ENCODE measurements around the gene GPR55.

GPR55 gene

DNA sequence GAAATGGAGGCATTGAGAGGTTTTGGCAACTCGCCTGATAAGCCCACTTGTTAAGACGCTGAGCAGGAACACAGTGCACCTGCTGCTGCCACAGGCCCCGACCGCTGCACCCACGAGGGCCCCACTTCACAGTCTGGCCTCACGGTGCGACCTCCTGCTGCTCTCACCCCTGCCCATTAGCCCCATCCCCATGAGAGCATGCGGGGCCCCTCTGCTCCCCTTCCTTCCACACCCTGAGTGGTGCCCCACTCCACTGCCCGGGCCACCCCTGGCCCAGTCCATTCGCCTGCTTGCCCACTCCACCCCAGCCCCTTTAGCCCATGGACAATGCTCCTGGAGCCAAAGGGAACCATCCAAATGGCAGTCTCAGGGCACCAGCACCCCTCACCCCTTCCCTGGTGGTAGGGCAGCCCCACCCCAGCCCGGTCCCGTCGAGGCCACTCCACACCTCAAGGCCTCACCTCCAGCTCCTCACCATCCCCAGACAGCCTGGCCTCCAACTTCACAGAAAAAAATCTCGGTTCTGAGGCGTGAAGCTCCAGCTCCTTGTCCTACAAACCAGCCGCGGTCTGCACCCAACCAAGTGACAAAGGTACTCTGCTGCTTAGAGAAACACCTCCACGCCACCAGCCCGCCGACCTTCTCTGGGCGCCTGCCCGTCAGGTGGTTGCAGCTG is 6.7 kb upstream of the GPR55 start:
- H3K4me1 ChIP-seq, result no peaks in the 10 kb centered on the region
- TF ChIP-seq, protein P1, sequence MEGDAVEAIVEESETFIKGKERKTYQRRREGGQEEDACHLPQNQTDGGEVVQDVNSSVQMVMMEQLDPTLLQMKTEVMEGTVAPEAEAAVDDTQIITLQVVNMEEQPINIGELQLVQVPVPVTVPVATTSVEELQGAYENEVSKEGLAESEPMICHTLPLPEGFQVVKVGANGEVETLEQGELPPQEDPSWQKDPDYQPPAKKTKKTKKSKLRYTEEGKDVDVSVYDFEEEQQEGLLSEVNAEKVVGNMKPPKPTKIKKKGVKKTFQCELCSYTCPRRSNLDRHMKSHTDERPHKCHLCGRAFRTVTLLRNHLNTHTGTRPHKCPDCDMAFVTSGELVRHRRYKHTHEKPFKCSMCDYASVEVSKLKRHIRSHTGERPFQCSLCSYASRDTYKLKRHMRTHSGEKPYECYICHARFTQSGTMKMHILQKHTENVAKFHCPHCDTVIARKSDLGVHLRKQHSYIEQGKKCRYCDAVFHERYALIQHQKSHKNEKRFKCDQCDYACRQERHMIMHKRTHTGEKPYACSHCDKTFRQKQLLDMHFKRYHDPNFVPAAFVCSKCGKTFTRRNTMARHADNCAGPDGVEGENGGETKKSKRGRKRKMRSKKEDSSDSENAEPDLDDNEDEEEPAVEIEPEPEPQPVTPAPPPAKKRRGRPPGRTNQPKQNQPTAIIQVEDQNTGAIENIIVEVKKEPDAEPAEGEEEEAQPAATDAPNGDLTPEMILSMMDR (IDR thresholded peaks at IDR 0.05), result no peak
- H3K36me3 ChIP-seq (ENCODE audit: control insufficient read depth, insufficient read depth, low read length), result no peaks in the 10 kb centered on the region
- no peak overlapping the region for H3K4me2 ChIP-seq (ENCODE audit: low read length)
- H3K27me3 ChIP-seq (ENCODE audit: control insufficient read depth, insufficient read depth, low read length), result no peaks in the 10 kb centered on the region
- H3K9ac ChIP-seq, result no peak overlapping the region
- H3K27ac ChIP-seq, result no peak overlapping the region
- H2AFZ ChIP-seq, result no peak overlapping the region
- H3K4me3 ChIP-seq (ENCODE audit: low read depth, low read length), result no peak overlapping the region
- no peaks in the 10 kb centered on the region for H3K79me2 ChIP-seq
- H3K9me3 ChIP-seq (ENCODE audit: control insufficient read depth, low read length), result no peaks in the 10 kb centered on the region

DNA sequence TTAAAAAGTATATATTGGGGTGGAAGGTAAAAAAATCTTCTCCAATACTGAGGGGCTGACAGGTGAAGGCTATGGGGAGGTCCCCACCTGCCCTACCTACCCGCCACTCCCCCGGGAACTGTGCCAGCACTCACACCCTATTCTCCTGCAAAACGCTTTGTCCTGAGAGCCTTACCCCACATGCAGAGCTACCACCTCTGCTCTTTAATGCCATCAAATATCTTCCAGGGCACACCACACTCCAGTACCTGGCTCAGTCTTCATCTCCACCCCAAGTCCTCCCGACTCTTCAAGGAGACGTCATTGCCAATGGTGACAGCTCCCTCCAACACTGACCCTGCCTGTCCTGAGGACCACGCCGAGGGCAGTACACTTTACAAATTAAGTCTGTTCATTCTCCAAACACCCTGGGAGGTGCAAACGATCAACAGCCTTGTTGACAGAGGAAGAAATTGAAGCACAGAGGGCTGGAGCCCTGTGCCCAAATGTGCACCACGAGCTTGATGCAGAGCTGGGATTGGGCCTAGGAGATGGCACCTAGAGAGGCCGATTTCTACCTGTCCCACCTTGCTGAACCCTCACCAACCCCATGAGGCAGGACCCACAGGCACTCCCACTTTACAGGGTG is 6.0 kb upstream of the GPR55 start:
- TF ChIP-seq, protein P1 (IDR thresholded peaks at IDR 0.05), result no peak
- Histone ChIP-seq H3K36me3 (ENCODE audit: control insufficient read depth, insufficient read depth, low read length) (no peaks in the 10 kb centered on the region), H3K79me2 (no peaks in the 10 kb centered on the region), H3K9me3 (ENCODE audit: control insufficient read depth, low read length) (no peaks in the 10 kb centered on the region), H2AFZ (no peak overlapping the region), H3K27me3 (ENCODE audit: control insufficient read depth, insufficient read depth, low read length) (no peaks in the 10 kb centered on the region), H3K9ac (no peak overlapping the region), H3K4me3 (ENCODE audit: low read depth, low read length) (no peak overlapping the region), H3K4me1 (no peaks in the 10 kb centered on the region), H3K27ac (no peak overlapping the region), H3K4me2 (ENCODE audit: low read length) (no peak overlapping the region)

DNA sequence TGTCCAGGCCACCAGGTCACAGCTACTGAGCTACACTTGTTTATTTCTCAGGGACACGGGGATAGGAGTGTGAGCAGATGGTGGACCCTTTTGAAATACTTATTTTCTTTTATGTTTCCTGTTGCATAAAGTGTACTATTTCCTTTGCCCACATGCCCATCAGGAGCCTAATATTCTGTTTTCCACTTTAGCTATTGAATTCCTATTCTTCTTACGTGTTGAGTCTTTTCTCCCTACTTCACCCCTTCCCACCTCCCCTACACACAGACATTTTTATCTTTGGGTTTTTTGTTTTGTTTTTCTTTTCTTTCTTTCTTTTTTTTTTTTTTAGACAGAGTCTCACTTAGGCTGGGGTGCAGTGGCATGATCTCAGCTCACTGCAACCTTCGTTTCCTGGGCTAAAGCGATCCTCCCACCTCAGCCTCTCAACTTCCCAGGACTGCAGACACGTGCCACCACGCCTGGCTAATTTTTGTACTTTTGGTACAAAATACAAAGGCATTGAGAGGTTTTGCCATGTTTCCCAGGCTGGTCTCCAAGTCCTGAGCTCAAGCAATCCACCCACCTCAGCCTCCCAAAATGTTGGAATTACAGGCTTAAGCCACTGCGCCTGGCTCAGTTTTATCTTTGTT is 5.2 kb upstream of the GPR55 start:
- H3K4me2 ChIP-seq (ENCODE audit: low read length), result no peak overlapping the region
- no peak overlapping the region for H3K4me3 ChIP-seq (ENCODE audit: low read depth, low read length)
- no peaks in the 10 kb centered on the region for H3K36me3 ChIP-seq (ENCODE audit: control insufficient read depth, insufficient read depth, low read length)
- no peak overlapping the region for H2AFZ ChIP-seq
- no peaks in the 10 kb centered on the region for H3K79me2 ChIP-seq
- TF ChIP-seq, protein P1 (IDR thresholded peaks at IDR 0.05), result no peak
- no peak overlapping the region for H3K9ac ChIP-seq
- no peak overlapping the region for H3K27ac ChIP-seq
- no peaks in the 10 kb centered on the region for H3K4me1 ChIP-seq
- no peaks in the 10 kb centered on the region for H3K27me3 ChIP-seq (ENCODE audit: control insufficient read depth, insufficient read depth, low read length)
- H3K9me3 ChIP-seq (ENCODE audit: control insufficient read depth, low read length), result no peaks in the 10 kb centered on the region

DNA sequence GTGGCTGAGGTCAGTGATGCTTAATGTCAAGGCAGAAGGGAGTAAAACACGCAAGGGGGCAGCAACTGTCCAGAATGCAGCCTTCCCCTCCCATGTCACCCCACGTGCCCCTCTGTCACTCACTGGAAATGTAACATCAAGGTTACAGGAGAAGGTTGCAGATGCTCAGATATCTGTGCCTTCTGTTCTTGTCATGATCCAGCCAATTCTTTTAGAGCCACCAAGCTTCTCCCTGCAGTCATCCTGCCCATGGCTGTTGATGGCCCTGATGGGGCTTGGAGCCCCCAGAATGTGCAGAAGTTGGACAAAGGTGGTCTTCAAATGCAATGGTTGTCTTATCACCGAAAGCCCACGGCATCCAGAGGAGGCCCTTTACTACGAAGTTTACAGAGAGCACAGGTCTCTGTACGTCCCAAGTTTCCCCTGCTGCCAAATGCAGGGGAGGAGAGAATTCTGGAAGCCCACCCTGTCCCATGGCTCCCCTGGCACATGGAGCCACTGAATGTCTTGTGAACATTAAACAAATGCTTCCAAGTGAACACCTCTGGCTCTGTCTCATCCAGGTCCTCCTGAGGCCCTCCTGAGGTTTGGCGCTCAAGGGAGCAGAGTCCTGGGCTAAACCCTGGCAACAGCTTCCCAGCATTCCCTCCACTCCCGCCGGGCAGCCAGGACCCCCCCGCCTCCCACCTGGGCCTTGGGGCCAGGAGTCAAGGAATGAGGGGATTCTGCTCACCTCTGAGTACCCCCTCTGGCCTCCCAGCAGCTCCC is 4.5 kb upstream of the GPR55 start:
- Histone ChIP-seq H3K27me3 (ENCODE audit: control insufficient read depth, insufficient read depth, low read length) (no peaks in the 10 kb centered on the region), H3K9me3 (ENCODE audit: control insufficient read depth, low read length) (no peaks in the 10 kb centered on the region), H3K9ac (no peak overlapping the region), H3K36me3 (ENCODE audit: control insufficient read depth, insufficient read depth, low read length) (no peaks in the 10 kb centered on the region), H3K4me3 (ENCODE audit: low read depth, low read length) (no peak overlapping the region), H3K4me2 (ENCODE audit: low read length) (no peak overlapping the region), H2AFZ (no peak overlapping the region), H3K4me1 (no peaks in the 10 kb centered on the region), H3K27ac (no peak overlapping the region), H3K79me2 (no peaks in the 10 kb centered on the region)
- TF ChIP-seq, protein P1 (IDR thresholded peaks at IDR 0.05), result no peak

Data from parathyroid adenoma (tissue), 2 donors.